Hematopoietic multipotent progenitor cell treated with erythropoietin and hydrocortisone succinate and interleukin-3 and kit ligand, for 8 days (in vitro differentiated cells): Measurements from ENCODE around the gene GPR37L1.

ENCODE experiments used
- DNase-seq: peaks from one replicate; pipeline ENCODE4 v3.0.0-alpha.2; 2015

Gene GPR37L1

DNA sequence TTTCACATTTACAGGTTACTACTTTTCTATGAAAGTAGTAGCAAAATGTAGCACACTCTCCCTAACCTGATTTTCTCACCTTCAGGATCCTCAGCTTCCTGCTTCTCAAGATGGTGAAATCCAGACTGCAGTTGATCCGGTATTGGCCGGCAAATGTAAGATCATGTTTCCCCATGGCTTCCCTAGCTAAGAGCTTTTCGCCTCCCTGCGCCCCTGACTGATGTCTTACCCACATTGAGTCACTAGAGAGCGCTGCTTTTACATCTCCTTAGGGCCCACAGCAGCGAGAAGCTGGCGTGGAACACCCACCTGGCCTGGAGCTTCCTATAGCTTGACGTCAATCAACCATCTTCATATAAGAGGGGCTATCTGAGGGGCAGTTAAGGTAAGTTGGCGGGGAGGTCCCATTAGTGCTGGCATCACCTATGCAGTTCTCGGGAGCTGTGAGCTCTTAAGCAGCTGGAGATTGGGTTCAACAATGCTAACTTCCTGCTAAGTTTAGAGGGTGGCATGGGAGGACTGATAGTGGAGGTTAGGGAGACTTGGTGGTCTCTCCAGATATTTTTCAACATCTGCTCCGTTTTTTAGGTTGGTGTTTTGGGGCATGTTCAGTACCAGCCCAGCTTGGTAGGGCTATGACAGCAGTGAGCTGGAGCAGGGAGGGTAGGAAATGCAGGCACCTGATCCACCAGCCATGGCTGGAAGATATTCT lies 32.2 kb downstream of the GPR37L1 start:
- DNase-seq, result peak; percentile 72

DNA sequence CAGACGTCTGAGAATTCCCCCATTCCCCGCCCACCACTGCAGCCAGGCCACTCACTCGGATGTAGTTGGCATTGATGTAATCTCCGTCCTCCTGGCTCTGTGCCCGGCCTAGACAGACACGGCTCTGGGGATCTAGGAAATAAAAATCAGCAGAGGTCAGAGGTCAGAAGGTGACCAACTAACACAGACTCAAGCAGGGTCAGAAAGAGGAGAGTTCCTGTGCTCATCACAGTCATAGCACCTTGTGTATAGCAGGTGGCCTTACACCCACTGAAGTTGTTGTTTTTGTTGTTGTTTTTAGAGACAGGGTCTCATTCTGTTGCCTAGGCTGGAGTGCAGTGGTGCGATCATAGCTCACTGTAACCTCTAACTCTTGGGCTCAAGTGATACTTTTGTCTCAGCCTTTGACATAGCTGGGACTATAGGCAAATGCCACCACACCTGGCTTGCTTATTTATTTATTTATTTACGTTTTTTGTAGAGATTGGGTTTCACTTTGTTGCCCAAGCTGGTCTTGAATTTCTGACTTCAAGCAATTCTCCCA lies 32.8 kb downstream of the GPR37L1 start:
- peak; percentile 80 for DNase-seq

DNA sequence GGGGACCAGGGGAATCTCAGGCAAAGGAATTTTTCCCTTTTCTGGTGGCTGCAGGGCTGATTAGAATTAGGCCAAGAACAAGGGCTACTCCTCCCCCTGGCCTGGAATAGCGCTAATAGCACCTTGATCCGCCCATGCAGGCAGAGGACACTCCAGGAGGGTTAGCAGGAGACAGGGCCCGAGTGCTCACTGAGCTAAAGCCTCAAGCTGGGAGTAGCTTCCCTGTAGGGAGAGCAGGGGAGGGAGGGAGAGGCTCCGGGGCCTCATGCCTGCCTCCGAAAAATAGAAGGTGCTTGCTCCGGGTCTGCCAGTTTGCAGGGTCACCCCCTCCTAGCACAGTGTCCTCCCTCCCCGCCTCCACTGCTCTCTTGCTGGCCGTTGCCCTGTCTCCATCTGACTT lies 33.9 kb downstream of the GPR37L1 start:
- no peak for DNase-seq

DNA sequence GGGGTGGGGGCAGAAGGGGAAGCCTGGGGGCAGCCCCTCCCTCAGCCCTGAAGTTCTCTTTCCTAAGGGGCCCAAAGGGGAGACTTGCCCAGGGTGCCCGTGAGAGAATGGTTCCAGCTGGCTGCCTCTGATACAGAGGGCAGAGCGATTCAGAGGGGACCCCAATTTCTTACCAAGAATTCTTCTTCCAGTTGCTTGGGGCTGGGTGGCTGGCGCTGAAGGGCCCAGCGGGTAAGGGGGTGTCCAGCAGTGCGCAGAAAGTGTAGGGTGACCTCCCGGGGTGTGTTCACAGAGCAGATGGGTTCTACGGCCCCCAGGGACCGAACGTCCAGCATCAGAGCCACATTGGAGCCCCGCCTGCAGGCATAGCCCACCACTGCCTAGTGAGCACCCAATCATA lies 35.2 kb downstream of the GPR37L1 start:
- no peak for DNase-seq

DNA sequence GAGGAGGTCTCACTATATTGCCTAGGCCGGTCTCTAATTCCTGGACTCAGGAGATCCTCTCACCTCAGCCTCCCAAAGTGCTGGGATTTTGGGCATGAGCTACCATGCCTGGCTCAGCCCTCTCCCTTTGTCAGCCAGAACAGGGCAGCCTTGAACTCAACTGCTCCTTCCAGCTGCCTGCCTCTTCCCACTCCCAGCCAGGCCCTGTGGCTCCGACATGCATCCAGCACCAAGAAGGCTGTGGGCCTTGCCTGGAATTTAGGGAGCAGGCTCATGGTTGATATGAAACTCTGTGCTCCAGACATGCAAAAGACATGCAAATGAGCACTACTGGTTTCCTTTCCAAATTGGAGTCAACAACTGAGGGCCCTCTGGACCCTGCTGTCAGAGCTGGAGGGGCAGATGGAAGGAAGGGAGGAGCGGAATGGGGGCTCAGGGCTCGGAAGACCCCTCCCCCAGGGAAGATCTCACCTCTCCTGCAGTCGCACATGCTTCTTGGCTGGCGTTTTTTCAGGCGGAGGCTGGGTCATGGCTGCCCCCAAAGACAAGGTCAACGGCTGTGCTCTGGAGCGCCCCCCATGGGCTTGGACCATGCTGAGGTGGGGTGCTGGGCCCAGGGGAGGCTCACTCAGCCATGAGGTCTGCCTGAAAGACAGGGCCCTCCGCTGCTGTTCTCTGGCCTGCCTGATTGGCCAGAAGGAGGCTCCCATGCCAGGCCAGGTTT lies 36.3 kb downstream of the GPR37L1 start:
- DNase-seq, result peak; percentile 81

DNA sequence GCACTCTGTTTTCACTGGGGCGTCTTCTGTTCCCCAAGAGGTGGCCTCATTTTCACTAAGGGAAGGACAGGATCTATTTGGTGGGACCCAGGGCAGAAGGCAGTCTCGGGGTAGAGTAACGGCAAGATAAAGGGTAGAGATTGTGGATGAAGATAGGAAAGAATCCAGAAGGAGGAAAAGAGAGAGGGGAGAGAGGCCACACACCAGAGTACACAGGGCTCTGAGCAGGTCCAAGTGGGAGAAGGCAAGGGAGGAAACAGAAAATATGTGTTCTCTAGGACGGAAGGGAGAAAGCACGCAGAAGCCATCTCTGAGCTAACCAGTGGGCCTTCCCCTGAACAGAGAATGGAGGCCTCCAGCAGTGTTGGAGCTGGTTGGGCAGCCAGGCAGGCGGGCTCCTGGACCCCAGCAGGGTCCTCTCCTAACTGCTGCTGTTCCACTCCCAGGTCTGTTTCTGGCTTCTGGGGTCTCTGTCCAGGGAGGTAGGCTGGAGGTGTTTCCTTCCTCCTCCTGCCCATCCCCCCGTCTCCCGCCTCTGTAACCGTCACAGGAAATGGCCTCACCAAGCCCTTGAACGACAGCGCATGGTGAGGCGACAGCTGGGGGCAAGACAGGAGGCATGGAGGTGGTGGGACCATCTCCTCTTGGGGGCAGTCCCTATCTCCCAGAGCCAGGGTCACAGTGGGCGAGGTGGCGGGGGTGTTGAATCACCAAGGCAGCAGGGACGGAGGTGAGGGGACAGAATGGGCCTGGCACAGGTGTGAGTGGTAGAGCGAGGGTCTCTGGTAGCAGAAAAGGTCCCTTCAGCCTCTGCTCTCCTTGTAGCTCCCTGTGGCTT lies 37.0 kb downstream of the GPR37L1 start:
- DNase-seq, result peak; percentile 85

DNA sequence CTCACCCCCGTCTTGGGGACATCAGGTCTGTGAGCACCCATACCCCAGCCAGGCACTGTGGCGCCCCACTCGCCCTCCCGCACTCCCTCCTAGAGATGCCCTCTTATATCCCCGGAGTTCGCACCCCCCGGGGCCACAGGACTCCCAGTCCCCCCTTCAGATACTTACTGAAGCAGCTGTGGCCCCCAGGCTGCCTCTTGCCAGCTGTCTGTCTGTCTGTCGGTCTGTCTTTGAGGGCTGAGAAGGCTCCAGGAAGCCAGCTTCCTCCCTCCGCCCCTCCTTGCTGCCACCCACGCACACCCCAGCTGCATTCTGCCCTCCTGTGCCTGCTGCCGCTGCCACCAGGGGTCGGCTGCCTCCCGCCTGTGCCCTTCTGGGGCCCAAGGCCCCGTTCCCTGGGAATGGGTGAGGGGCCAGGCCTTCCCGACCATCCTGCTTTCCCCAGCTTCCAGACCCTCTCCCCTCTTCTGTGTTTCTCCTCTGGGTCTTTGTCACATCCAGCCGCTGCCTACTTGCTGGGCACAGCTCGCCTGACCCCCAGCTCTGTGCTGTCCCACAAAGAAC lies 37.7 kb downstream of the GPR37L1 start, which contains the start of gene PTPN7:
Gene PTPN7 (minus strand): TSS at position 226 of the 564 bp plus-strand sequence. CDS start 1,200 bp downstream, outside the sequence.
- peak; percentile 89 for DNase-seq

DNA sequence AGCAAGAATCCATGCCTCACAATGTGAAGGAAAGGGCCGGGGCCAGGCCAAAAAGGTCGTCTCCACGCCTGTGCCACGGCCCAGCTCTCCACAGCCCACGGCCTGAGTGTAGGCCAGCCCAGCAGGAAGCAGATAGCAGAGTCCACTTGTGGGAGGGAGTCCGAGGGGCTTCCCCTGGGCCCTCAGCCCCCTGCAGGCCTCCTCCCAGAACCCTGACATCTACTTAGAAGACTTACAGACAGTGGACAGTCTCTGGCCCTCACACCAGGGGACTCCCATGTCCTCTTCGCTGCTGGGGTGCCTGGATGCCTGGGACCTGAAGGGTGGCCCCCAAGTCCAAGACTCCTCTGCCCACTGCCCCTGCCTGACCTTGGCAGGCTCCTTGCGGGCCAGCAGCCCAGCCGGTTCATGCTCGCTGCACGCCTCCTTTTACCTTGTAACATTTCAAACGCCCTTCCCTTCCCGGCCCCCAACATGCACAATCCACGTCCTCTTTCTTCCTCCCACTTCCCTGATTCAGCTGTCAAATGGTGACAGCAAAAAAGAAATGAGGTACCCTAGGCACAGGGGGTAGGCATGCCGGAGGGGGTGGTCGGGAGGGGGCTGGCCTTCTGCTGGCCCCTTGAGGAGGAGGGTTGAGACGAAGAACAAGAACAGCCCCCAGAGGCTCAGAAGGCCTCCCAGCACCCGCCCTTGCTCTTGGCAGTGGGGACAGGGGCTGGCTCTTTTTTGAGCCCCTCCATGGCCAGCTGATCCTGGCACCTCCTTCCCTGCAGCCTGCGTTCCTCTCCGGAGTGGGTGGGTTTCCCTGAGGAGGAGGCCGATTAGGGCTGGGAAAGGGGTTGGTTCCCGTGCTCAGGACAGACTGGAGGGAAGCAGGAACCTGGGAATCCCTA lies 38.7 kb downstream of the GPR37L1 start:
- DNase-seq, result peak; percentile 39

DNA sequence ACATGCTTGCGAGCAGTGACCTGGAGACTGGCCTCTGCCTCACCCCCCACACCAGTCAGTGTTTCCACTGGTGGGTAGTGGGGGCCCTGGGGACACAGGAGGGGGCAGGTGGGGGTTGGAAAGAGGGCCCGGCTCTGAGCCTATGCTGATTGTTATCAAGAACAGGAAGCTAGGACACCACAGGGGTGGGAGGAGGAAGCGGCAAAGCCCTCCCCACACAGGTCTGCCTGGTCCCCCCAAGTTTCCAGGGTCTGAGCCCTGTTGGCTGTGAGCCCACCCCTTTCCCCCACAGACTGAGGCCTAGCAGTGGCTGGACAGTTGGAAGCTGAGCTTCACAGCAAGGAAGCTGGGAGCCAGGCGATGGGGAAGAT lies 39.3 kb downstream of the GPR37L1 start:
- DNase-seq, result peak; percentile 55

DNA sequence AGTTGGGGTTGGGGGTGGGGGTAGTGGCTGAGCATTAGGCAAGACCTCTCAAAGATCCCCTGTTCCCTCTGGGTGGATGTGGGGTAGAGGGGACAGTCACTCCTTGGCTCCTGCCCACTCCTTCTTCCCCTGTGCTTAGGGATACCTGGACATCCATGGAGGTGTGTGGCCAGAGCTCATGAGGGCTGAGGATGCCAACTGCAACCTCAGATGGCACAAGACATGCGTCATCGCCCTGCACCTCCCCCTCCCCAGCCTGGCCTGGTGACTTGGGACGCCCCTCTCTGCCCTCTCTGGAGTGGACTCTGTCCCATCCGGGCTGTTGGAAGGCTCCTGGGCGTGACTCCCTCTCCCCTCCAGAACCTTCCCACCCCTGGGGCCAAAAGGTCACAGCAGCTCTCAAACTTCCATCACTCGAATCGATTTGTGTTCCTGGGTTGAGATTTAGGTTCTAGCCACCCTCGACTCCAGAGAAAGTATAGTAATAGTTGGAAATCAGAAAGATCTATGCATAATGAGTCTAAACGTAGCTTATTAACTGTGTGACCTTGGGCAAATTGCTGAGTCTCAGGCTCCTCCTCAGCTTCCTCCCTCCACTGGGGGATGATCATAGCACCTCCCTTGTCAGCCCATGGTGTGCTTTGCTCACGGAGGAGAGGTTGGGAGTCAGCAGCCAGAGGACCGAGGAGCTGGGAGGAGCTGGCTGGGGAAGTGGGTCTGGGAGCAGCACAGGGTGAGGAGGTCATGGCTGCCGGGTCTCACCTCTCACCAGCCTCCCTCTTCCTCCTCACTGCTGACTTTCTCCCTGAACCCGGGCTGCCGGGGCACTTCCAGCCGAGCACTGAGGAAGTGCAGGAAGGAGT lies 39.9 kb downstream of the GPR37L1 start:
- peak; percentile 48 for DNase-seq

DNA sequence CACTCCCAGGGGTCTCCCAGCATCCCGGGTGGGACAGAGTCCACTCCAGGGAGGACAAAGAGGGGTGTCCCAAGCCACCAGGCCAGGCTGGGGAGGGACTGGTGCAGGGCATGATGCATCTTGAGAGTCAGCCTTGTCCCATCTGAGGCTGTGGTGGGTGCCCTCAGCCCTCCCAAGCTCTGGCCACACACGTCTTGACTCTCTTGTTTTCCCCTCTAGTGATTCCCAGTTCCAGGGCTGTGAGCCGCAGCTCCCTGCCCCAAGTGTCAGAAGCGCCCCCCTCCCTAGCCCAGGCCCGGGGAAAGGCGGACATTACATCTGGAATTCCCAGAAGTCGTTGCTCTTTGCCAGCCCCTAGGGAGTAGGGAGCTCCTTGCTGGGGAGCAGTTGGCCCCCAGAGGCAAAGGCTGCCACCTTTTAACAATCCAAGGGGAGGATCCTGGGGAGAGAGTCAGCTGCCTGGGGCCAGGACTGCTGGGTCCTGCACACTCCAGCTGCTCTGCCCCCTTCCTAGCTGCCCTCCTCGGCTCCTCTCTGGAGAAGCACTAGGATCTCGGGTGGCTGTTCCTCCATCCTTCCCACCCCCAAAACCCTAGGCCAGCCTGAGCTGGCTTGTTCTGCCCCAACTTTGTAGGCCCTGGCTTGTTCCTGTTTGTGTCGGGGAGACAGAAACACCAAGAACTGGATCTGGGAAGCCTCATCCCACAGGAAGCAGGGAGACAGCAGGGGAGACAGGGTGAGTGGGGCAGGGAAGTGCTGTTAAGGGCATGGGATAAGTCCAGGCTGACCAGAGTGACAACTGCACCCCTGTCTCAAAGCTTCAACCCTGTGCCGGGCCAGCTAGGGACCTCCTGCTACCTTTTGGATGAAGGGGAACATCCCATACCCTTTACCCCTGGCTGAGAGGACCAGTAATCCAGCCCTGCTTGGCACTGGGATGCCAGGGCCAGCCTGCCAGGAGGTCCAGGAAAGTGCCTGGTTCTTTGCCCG lies 40.9 kb downstream of the GPR37L1 start:
- no peak for DNase-seq

DNA sequence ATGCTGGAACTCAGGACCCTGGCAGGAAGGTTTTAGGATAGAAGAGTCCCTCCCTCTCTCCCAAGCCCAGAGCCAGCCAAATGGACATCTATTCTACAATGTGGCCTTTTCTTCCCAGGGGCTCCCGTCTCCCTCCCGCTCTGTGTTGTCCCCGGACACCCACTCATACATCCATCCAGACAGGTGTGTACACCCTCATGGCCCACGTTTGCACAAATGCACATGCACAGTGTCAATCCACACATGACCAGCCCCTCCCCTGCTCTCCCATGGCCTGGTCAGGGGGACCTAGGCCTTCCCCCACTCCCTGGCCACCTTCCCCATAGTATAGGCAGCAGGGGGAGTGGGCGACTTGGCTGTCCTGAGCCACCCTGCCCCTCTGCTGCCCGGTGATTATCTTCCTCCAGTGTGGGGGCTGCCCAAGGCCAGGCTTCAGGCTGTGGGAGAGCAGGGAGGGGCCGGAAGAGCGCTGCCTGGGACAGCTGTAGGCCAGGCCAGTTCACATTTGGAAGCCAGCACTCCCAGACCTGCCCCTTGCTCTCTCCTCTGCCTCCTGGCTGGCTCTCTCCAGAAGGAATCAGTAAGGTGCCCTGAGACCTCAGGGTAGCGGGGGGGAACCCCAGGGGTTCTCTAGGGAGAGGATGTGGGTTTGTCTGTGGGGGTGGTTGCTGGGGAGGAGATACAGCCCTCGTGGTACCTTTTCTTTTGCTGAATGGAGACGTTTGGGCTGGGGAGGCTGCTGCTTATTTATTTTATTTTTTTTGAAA lies 41.7 kb downstream of the GPR37L1 start:
- DNase-seq, result peak; percentile 23

DNA sequence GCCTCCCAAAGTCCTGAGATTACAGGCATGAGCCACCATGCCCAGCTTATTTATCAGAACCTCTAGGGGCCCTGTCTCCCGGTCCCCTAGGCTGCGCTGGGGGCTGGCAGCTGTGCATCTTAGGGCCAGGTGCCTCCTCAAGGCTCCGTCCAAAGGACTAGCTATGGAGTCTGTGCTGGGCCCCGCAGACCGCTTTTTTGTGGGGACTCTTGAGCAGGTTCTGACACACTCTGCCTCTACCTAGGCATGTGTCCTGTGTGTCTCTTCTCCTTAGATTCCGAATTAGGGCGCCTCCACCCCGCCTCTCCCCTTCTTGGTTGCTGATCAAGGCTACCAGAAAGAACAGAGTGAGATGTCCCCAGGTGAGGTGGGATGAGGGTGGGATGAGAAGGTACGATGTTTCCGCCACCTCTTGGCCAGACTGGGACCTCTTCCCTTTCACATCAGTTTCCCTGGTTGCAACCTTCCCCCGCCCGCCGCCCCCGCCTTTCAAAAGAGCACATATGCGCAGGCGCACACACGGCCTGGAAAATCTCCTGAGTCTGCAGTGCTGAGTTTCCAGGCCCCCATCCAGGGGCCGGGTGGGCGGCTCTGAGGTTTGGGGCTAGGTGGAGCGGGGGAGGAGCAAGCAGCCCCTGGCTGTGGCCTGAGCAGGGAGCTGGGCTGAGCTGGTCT lies 42.7 kb downstream of the GPR37L1 start:
- no peak for DNase-seq

DNA sequence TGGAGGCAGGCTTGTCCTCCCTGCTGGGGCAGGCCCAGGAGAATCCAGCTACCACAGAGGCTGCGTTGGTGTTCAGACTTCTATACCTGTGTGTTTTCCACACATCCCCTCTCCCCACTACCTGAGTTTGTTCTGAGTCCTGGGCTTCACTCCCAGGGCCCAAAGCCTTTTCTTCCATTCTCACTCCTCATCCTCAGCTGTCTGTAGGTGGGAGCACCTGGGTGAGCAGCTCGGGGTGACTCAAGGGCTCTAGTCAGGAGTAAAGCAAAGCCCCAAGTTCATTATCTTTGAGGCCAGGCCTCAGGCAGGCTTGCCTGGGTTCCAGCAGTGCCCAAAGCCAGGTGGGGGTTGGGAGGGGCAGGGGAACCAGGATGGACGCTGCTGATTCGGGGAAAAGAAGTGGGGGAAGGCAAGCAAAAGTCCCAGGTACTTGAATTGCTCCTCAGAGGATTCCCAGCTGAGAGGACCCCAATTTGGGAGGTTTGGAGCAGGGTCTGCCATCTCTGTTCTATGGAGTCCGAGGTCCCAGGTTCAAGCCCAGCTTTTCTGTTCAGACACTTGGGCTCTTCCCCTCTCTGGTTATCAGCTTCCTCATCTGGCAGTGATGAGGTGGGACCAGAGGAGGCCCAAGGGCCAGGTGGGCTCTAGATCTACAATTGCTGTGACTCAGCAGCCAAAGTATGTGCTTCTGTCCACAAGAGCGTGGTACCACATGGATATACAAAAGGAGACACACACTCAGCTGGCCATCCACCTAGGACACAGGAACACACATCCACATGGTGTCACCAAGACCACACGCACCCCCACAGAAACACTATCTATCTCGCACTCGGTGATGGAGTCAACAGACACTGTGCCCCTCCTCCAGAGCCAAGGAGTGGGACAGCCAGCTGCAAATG lies 43.5 kb downstream of the GPR37L1 start:
- DNase-seq, result peak; percentile 46

DNA sequence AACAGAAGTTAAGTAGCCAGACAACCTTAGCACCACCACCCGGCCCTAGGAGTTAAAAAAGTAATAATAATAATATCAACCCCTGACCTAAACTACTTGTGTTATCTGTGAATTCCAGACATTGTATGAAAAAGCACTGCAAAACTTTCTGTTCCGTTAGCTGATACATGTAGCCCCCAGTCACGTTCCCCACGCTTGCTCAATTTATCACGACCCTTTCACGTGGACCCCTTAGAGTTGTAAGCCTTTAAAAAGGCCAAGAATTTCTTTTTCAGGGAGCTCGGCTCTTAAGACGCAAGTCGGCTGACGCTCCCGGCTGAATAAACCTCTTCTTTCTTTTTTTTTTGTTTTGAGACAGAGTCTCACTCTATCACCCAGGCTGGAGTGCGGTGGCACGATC lies 44.3 kb downstream of the GPR37L1 start:
- DNase-seq, result peak; percentile 7

DNA sequence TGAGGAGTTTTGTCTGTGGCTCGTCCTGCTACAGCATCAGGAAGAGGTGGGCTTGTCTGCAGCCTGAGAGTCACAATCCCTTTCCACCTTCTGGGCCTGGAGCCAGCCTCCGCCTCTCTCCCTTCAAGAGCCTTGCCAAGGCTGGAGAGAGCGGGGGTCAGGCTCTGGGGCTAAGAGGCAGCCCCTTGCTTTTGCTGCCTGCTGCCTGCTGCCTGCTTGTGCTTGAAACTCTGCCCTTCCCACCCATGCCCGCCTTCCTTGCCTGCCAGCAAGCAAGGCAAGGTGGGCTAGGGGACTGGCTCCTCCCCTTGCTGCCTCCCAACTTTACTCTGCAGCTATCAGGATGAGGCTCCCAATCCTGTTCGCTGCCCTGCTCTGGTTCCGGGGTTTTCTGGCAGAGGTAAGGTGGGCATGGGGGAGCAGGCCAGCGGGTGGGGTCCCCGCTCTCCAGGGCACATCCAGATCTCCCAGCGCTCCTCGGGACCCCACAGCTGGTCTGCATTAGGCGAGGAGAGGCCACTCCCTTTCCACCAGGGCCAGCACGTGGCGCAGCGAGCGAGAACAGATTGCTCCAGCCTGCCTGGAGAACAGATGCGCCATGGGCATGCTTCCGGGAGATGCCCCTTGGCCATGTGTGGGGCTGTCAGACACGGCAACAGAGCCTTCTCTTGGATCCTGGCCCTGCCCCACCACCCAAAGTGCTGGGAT lies 45.1 kb downstream of the GPR37L1 start:
- DNase-seq, result peak; percentile 27
